Muscle layer of colon (tissue), 2 donors: Measurements from ENCODE around the gene DNAH9.

Source experiments
- H3K27ac ChIP-seq: one replicate; pipeline ENCODE4 v1.7.0; 2013; ENCODE audit warnings: low read depth, mild to moderate bottlenecking, low read length, moderate library complexity
- H3K27me3 ChIP-seq, 2 donors: one replicate each; pipeline ENCODE4 v1.7.0; 2013; ENCODE audit warnings: low read length in 2 of 2, mild to moderate bottlenecking in 2 of 2; ENCODE audit not compliant: insufficient read depth in 2 of 2, control insufficient read depth in 1 of 2
- H3K36me3 ChIP-seq: one replicate; pipeline ENCODE4 v1.7.0; 2013; ENCODE audit warnings: mild to moderate bottlenecking, low read length; ENCODE audit not compliant: insufficient read depth
- H3K4me1 ChIP-seq: one replicate; pipeline ENCODE4 v1.7.0; 2013; ENCODE audit warnings: mild to moderate bottlenecking, low read length; ENCODE audit not compliant: insufficient read depth
- H3K4me3 ChIP-seq, 2 donors: one replicate each; pipeline ENCODE4 v1.7.0; 2013; ENCODE audit warnings: low read length in 2 of 2, low read depth in 1 of 2, mild to moderate bottlenecking in 1 of 2, moderate library complexity in 1 of 2
- H3K9ac ChIP-seq: one replicate; pipeline ENCODE4 v1.7.0; 2013; ENCODE audit warnings: low read length
- H3K9me3 ChIP-seq: one replicate; pipeline ENCODE4 v1.7.0; 2013; ENCODE audit warnings: mild to moderate bottlenecking, low read length
- donor health status: abdominal sarcoma.
- donor health status: Adenocarcinoma of cecum.

The DNAH9 gene

GRCh38 chr17:11990363-11990983 lies 392.2 kb downstream of the DNAH9 start:
- Histone ChIP-seq H3K9me3 (no peaks in the 10 kb centered on the region), H3K4me1 (no peaks in the 10 kb centered on the region), H3K4me3 (no peak overlapping the region), H3K27ac (no peak overlapping the region), H3K9ac (no peak overlapping the region), H3K27me3 (no peaks in the 10 kb centered on the region), H3K36me3 (peaks cover 24% of the 10 kb centered on the region)

- H3K36me3 ChIP-seq = peaks cover 24% of the 10 kb centered on the region
- no peaks in the 10 kb centered on the region for H3K4me1 ChIP-seq
- no peak overlapping the region for H3K4me3 ChIP-seq
- H3K27me3 ChIP-seq = no peaks in the 10 kb centered on the region
- no peak overlapping the region for H3K9ac ChIP-seq
- no peak overlapping the region for H3K27ac ChIP-seq
- no peaks in the 10 kb centered on the region for H3K9me3 ChIP-seq
These were observed 393.2 kb downstream of the DNAH9 start for GRCh38 chr17:11991461-11991860.

DNA sequence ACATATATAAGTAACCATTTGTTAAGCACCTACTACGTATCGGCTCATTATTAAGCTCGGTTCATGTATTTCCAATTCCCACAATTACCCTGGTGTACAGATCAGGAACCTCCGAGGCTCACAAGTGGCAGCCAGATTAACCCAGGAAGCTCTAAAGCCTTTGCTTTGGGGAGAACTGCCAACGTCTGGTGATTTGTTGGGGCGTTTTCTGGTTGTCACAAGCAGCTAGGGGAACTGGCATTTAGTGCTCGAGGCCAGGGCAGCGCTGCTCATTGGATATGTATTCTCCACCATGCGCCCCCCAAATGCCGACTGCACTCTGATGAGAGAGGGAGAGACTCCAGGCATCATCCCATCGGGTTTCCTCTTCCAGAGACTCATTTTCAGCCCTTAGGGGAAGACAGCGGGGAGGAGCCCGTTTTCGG lies 398.5 kb downstream of the DNAH9 start:
- Histone ChIP-seq H3K9me3 (no peaks in the 10 kb centered on the region), H3K4me3 (peak overlapping the region; percentile 80 to 93), H3K4me1 (no peaks in the 10 kb centered on the region), H3K36me3 (peaks cover 8% of the 10 kb centered on the region), H3K27me3 (no peaks in the 10 kb centered on the region), H3K27ac (peak overlapping the region; percentile 97), H3K9ac (peak overlapping the region; percentile 78)

GRCh38 chr17:11997147-11997971 lies 399.1 kb downstream of the DNAH9 start, which contains the start of gene ZNF18:
Gene ZNF18 (minus strand): TSS chr17:11997475. CDS start chr17:11992829, 4,646 bp downstream.
- Histone ChIP-seq H3K36me3 (peaks cover 2% of the 10 kb centered on the region), H3K4me3 (peak within 1 kb of the TSS; percentile 93 to 94), H3K27ac (peak within 1 kb of the TSS; percentile 97), H3K9me3 (no peaks in the 10 kb centered on the region), H3K4me1 (no peaks in the 10 kb centered on the region), H3K27me3 (no peaks in the 10 kb centered on the region), H3K9ac (peak within 1 kb of the TSS; percentile 78)

GRCh38 chr17:11997972-11998233 lies 399.6 kb downstream of the DNAH9 start:
- no peaks in the 10 kb centered on the region for H3K9me3 ChIP-seq
- peak overlapping the region; percentile 93 to 94 for H3K4me3 ChIP-seq
- no peaks in the 10 kb centered on the region for H3K36me3 ChIP-seq
- H3K27me3 ChIP-seq = no peaks in the 10 kb centered on the region
- H3K9ac ChIP-seq = no peak overlapping the region
- peak overlapping the region; percentile 97 for H3K27ac ChIP-seq
- no peaks in the 10 kb centered on the region for H3K4me1 ChIP-seq

DNA sequence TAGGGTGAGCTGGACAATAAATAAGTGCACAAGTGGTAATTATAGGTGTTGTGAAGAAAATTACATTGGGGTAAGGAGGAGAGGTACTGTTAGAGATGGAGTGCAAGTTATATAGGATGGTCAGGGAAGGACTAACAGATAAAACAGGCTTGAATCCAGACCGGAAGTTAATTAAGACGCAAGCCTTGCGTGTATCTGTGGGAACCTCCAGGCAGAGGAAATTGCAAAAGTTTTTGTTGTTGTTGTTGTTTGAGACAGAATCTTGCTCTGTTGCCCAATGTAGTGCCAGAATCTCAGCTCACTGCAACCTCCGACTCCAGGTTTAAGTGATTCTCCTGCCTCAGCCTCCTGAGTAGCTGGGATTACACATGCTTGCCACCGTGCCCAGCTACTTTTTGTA lies 401.4 kb downstream of the DNAH9 start:
- Histone ChIP-seq H3K27me3 (no peaks in the 10 kb centered on the region), H3K27ac (no peak overlapping the region)

GRCh38 chr17:12007466-12007865 lies 409.2 kb downstream of the DNAH9 start:
- Histone ChIP-seq H3K4me1 (no peaks in the 10 kb centered on the region), H3K27me3 (no peaks in the 10 kb centered on the region), H3K4me3 (no peak overlapping the region), H3K9ac (no peak overlapping the region), H3K27ac (no peak overlapping the region), H3K9me3 (no peaks in the 10 kb centered on the region), H3K36me3 (no peaks in the 10 kb centered on the region)

More for the DNA sequence above, 401.4 kb downstream of the DNAH9 start:
- H3K36me3 ChIP-seq = no peaks in the 10 kb centered on the region
- no peaks in the 10 kb centered on the region for H3K9me3 ChIP-seq
- no peaks in the 10 kb centered on the region for H3K4me1 ChIP-seq
- H3K4me3 ChIP-seq = no peak overlapping the region
- no peak overlapping the region for H3K9ac ChIP-seq
